HG03139 (cell line): Measurements from ENCODE around the gene STRAP.
"Not testable (repeated sequence)": the region's sequence is repeated elsewhere in the genome, so short reads cannot be mapped to it uniquely, and the experiment has no call there.

ENCODE experiments used
- ATAC-seq: cut with Tn5 transposase; IDR thresholded peaks from one replicate; pipeline ENCODE4 v1.9.1; 2021; ENCODE audit not compliant: unreplicated experiment

Gene STRAP

DNA sequence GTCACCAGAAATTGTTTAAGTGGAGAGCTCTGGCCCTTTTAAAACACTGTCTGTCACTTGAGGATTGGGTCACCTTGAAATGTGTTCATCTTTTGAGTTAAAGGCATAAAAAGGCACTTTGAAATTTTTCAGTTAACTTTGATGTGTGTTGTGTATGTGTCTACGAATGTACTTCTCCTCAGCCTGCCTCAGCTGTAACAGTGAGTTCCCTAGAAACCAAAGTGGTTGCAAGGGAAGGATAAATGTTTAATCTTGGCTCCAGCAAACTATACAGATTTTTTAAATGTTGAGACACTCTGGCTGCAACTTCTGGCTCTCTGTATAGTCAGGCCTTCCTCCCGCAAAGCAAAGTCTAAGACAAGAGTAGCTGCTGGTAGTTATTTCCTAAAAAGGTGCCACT is 37.2 kb downstream of the STRAP start:
- no peak for ATAC-seq

GRCh38 chr12:15924956-15925355 is 42.8 kb downstream of the STRAP start:
- no peak for ATAC-seq

DNA sequence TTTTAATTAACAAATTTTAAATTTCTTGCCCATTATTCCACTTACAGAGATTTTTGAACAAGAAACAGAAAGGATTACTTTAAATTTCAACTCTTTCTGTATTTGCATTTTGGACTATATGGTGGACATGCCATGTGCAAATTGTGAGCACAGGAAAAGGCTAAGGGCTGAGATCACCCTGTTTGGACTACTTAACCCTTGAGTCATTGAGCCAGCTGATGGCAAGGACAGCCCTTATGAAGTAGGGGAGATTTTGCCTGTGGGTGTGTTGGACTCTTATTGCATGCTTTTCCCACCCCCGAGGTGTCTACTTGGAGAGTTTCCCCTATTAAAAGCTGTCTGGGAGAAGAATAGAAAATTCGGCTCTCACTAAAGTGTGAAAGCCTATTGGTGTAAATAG is 46.2 kb downstream of the STRAP start:
- no peak for ATAC-seq

DNA sequence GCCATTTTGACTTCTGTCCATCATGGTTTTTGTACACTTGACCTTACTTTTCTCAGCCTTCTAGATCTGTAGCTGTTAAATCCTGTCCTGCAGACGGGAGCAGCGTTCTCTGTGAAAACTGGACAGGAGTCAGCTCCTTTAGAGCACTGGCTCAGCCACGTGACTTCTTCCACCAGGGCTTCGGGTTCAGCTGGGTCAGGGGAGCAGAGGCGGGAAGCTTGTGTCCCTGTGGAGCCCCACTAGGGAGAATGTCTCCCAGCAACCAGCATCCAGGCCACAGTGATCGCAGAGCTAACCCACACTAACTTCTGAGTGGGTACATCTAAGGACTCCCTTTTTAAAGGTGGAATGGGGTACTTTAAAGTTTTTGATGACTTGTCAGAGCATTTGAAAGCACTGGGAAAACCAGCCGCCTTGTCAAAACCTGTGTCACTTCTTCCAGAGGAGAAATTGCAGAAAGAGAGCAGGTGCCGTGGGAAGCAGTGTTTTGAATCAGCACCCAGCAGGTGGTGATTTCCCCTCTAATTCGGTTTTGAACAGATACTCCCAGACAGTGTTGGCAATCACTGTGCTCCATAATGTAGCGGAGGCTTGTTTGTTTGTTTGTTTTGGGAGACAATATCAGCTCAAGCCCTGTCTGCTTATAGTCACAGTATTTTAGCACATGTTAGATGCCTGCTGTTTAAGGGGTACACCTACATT is 46.8 kb downstream of the STRAP start:
- no peak for ATAC-seq

DNA sequence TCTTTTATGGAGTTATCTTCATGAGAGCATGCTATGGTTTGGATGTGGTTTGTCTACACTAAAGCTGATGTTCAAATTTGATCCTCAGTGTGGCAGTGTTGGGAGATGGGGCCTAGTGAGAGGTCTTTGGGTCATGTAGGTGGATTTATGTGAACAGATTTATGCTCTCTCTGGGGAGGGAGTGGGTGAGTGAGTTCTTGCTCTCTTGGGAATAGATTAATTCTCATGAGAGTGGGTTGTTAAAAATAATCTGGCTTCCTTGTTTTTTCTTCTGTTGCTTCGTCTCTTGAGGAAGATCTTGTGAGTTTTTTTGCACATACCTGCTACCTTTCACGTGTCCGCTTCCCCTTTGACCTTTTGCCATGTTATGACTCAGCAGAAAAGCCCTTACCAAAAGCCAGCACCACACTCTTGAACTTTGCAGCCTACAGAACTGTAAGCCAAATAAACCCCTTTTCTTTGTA is 49.4 kb downstream of the STRAP start:
- no peak for ATAC-seq

- ATAC-seq: no peak
Observed at GRCh38 chr12:15932327-15932726, 50.1 kb downstream of the STRAP start.

GRCh38 chr12:15932971-15933370 is 50.8 kb downstream of the STRAP start:
- ATAC-seq: no peak

GRCh38 chr12:15933751-15934150 is 51.6 kb downstream of the STRAP start:
- no peak for ATAC-seq

DNA sequence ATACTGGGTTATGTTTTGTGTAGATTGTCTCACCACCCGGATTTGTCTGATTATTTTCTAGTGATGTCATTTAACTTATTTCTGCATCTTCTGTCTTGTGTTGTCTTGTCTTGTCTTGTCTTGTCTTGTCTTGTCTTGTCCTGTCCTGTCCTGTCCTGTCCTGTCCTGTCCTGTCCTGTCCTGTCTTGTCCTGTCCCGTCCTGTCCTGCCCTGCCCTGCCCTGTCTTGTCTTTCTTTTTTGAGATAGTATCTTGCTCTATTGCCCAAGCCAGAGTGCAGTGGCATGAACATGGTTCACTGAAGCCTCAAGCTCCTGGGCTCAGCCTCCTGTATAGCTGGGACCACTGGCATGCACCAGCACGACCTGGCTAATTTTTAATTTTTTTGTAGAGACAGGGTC is 54.6 kb downstream of the STRAP start:
- no peak for ATAC-seq

DNA sequence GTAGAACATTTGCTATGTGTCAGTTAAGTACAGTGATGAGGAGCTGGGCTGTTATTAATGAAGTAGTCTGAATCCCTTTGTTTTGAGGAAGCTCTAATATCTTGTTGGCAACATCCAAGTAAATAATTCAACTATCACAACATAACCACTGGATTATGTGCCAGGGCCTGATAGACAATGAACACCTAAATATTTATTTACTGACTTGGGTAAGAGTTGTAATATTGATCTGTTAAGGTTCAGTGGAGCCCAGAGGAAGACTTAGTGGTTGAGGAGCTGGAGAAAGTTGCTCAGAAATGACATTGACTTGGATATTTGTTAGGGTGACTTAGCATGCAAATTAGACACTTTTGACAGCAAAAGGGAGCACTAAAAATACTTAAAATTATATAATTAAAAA is 55.7 kb downstream of the STRAP start:
- no peak for ATAC-seq

DNA sequence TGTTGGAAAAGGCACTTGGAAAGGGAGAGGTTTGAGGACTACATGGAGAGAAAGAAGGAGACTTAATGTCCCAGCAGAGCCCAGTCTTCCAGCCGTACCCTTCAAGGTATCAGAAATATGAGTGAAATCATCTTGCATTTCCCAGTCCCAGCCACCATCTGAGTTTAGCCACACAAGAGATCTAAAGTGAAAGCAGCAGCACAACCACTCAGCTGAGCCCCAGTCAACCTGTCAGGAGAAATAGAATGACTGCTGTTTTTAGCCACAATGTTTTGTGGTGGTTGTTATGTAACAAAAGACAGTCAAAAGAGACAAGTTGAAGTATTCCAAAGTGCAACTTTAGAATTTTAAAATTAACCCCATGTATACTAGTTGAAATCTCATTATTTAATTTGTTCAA is 56.9 kb downstream of the STRAP start:
- ATAC-seq: no peak

- no peak for ATAC-seq
Observed at GRCh38 chr12:15942475-15942874, 60.3 kb downstream of the STRAP start.

DNA sequence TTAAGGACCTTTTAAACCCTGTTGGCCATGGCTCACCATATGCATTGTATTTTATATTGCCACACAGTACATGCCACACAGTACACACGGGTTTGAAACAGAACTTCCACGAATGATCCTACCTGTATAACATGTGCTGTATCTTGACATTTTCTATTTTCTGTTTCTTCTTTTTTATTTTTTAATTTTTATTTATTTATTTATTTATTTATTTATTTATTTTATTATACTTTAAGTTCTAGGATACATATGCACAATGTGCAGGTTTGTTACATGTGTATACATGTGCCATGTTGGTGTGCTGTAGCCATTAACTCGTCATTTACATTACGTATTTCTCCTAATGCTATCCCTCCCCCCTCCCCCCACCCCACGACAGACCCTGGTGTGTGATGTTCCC is 61.3 kb downstream of the STRAP start:
- not testable (repeated sequence) for ATAC-seq

DNA sequence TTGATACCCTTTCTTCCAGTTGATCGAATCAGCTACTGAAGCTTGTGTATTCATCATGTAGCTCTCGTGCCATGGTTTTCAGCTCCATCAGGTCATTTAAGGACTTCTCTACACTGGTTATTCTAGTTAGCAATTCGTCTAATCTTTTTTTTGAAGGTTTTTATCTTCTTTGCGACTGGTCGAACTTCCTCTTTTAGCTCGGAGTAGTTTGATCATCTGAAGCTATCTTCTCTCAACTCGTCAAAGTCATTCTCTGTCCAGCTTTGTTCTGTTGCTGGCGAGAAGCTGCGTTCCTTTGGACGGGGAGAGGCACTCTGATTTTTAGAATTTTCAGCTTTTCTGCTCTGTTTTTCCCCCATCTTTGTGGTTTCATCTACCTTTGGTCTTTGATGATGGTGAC is 66.3 kb downstream of the STRAP start:
- ATAC-seq: not testable (repeated sequence)
